Measurements from ENCODE around the gene TBCE. TPM values are rescaled to one million over a fixed set of nuclear protein-coding genes. Genes with fewer than 3 reads are reported as not detected.
A peak's percentile ranks its signal among the peaks of the same experiment; 100 is the strongest.

TBCE gene
- total RNA-seq, 1 experiment from 2014 or later, result 41.6 TPM

- Histone ChIP-seq H4K20me1 (ENCODE audit: control insufficient read depth, insufficient read depth, insufficient read length) (no peaks in the 10 kb centered on the region), H2BK120ac (ENCODE audit: low read depth, low read length, poor library complexity, severe bottlenecking) (no peak overlapping the region), H3K4me2 (ENCODE audit: insufficient read depth, insufficient read length, low read length) (no peak overlapping the region), H4K8ac (replicated peaks; ENCODE audit: insufficient read length, low read depth, low read length) (no peak overlapping the region), H4K91ac (ENCODE audit: insufficient read length, low read depth, low read length) (no peak overlapping the region), H3K23ac (ENCODE audit: insufficient read length, low read depth, low read length) (no peak overlapping the region), H3K9ac (ENCODE audit: extremely low read depth, insufficient read length, low read length) (no peak overlapping the region), H3K18ac (ENCODE audit: insufficient read length, low read depth, low read length) (no peak overlapping the region), H2AFZ (ENCODE audit: low read length) (no peak overlapping the region), H3K14ac (ENCODE audit: insufficient read depth, low read length) (no peak overlapping the region), H3K23me2 (ENCODE audit: insufficient read length, low read depth, low read length, poor library complexity, severe bottlenecking) (no peaks in the 10 kb centered on the region), H4K5ac (ENCODE audit: insufficient read length, low read depth, low read length) (no peak overlapping the region), H3K79me2 (ENCODE audit: insufficient read depth, low read length) (no peaks in the 10 kb centered on the region), H3K27ac (ENCODE audit: insufficient read length, low read depth, low read length) (no peak overlapping the region), H2BK5ac (ENCODE audit: insufficient read length, low read length) (no peak overlapping the region), H3K79me1 (ENCODE audit: insufficient read depth, low read depth, low read length, poor library complexity, severe bottlenecking) (no peaks in the 10 kb centered on the region), H3K27me3 (ENCODE audit: insufficient read depth, low read length) (no peaks in the 10 kb centered on the region), H2BK12ac (ENCODE audit: insufficient read length, low read depth, low read length) (no peak overlapping the region), H3K4me1 (ENCODE audit: insufficient read depth, low read length) (no peaks in the 10 kb centered on the region), H3T11ph (ENCODE audit: low read length) (no peak overlapping the region), H3K4ac (ENCODE audit: low read depth, low read length) (no peak overlapping the region), H2BK20ac (ENCODE audit: low read depth, low read length, poor library complexity, severe bottlenecking) (no peak overlapping the region), H3K56ac (ENCODE audit: insufficient read length, low read depth, low read length) (no peak overlapping the region), H3K9me3 (ENCODE audit: control insufficient read depth, low read depth, low read length) (no peaks in the 10 kb centered on the region), H2AK5ac (ENCODE audit: insufficient read length, low read length) (no peak overlapping the region), H2BK15ac (ENCODE audit: low read depth, low read length) (no peak overlapping the region)
- peak; percentile 35; the same call in 2 of the 3 replicates for TF ChIP-seq CTCF (conservative IDR thresholded peaks at IDR 0.05)
- no CpG with 5 or more reads among the region's 8 CpGs for WGBS (ENCODE audit: extremely low coverage, insufficient read length, low lambda C conversion rate)
- Mint-ChIP-seq H3K27ac (peak overlapping the region in 2 of 3 experiments; percentile 26 to 57; a peak in 2 of 7 replicates), H3K4me3 (no peak overlapping the region), H3K36me3 (ENCODE audit: insufficient read depth in 1 of 3, low read depth in 3 of 3) (peaks cover 25 to 45% (median 35%) of the 10 kb centered on the region in 3 experiments; a peak in 6 of 7 replicates), H3K9me3 (no peaks in the 10 kb centered on the region), H3K4me1 (no peaks in the 10 kb centered on the region), H3K27me3 (ENCODE audit: low read depth) (no peaks in the 10 kb centered on the region)
- DNase-seq, result no peak
Measured at GRCh38 chr1:235434001-235434400, 66.8 kb downstream of the TBCE start.
